ENCODE results near the gene ASTN2. TPM values are rescaled to one million over a fixed set of nuclear protein-coding genes. Genes with fewer than 3 reads are reported as not detected.

ASTN2 gene
- total RNA-seq, 1 donor from 2014 or later: 7.9 TPM

GRCh38 chr9:116558818-116559540 is 855.9 kb downstream of the ASTN2 start:
- DNase-seq: no peak

GRCh38 chr9:116558035-116558434 is 856.8 kb downstream of the ASTN2 start:
- no peak for DNase-seq

- DNase-seq: no peak
These were observed 859.2 kb downstream of the ASTN2 start for GRCh38 chr9:116555556-116556155.

- peak; percentile 91 for DNase-seq
These were observed 859.7 kb downstream of the ASTN2 start for GRCh38 chr9:116555119-116555518.

GRCh38 chr9:116550696-116551436 is 864.0 kb downstream of the ASTN2 start:
- peak; percentile 69 for DNase-seq

- DNase-seq: no peak
These were observed 864.8 kb downstream of the ASTN2 start for GRCh38 chr9:116549786-116550660.

GRCh38 chr9:116549061-116549664 is 865.7 kb downstream of the ASTN2 start:
- DNase-seq: peak; percentile 66

- no peak for DNase-seq
These were observed 867.0 kb downstream of the ASTN2 start for GRCh38 chr9:116547729-116548426.

GRCh38 chr9:116546711-116547581 is 867.9 kb downstream of the ASTN2 start:
- DNase-seq: no peak

- DNase-seq: no peak
These were observed 870.0 kb downstream of the ASTN2 start for GRCh38 chr9:116544896-116545295.

GRCh38 chr9:116543731-116544400 is 871.0 kb downstream of the ASTN2 start:
- DNase-seq: no peak

- no peak for DNase-seq
These were observed 873.5 kb downstream of the ASTN2 start for GRCh38 chr9:116541402-116541801.

GRCh38 chr9:116539549-116539948 is 875.3 kb downstream of the ASTN2 start:
- DNase-seq: no peak

- DNase-seq: no peak
These were observed 889.2 kb downstream of the ASTN2 start for GRCh38 chr9:116525611-116526010.

- DNase-seq: no peak
These were observed 889.9 kb downstream of the ASTN2 start for GRCh38 chr9:116524778-116525470.

GRCh38 chr9:116520218-116520617 is 894.6 kb downstream of the ASTN2 start:
- DNase-seq: no peak

- no peak for DNase-seq
These were observed 898.4 kb downstream of the ASTN2 start for GRCh38 chr9:116516456-116516855.

GRCh38 chr9:116515541-116515940 is 899.3 kb downstream of the ASTN2 start:
- DNase-seq: no peak

GRCh38 chr9:116506685-116507084 is 908.2 kb downstream of the ASTN2 start:
- DNase-seq: no peak

Measured in tongue (tissue), 2 donors.